GM19455 (cell line): Measurements from ENCODE around the gene DNAJC10.
"Not testable (repeated sequence)": the region's sequence is repeated elsewhere in the genome, so short reads cannot be mapped to it uniquely, and the experiment has no call there.

Experiments
- ATAC-seq: cut with Tn5 transposase; IDR thresholded peaks from one replicate; pipeline ENCODE4 v1.9.1; 2021; ENCODE audit not compliant: unreplicated experiment

The DNAJC10 gene, protein sequence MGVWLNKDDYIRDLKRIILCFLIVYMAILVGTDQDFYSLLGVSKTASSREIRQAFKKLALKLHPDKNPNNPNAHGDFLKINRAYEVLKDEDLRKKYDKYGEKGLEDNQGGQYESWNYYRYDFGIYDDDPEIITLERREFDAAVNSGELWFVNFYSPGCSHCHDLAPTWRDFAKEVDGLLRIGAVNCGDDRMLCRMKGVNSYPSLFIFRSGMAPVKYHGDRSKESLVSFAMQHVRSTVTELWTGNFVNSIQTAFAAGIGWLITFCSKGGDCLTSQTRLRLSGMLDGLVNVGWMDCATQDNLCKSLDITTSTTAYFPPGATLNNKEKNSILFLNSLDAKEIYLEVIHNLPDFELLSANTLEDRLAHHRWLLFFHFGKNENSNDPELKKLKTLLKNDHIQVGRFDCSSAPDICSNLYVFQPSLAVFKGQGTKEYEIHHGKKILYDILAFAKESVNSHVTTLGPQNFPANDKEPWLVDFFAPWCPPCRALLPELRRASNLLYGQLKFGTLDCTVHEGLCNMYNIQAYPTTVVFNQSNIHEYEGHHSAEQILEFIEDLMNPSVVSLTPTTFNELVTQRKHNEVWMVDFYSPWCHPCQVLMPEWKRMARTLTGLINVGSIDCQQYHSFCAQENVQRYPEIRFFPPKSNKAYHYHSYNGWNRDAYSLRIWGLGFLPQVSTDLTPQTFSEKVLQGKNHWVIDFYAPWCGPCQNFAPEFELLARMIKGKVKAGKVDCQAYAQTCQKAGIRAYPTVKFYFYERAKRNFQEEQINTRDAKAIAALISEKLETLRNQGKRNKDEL

GRCh38 chr2:182715892-182716649, at the start of gene DNAJC10:
Gene DNAJC10, plus strand, starts transcription at chr2:182716257. Its CDS starts 1,830 bp downstream, at chr2:182718087.
- peak; percentile 86 for ATAC-seq

GRCh38 chr2:182666674-182667314, 49.3 kb upstream of the DNAJC10 start:
- ATAC-seq, result peak; percentile 86

DNA sequence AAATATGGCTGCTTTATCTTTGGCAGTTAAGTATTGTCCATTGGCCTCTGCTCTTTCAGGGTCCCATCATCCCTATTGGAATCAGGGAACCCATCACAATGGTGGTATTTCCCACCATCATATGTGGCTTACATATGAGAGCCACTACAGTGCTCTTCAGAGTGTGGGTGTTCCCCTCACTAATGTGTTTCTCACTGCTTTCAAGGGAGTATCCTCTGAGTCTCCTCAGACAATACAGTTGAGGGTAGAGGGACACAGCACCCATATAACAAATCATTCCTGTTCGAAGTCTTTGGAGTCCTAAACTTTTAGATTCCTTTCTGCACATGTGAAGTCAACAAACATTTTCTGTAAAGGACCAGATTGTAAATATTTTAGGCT, 48.8 kb upstream of the DNAJC10 start:
- peak; percentile 29 for ATAC-seq

GRCh38 chr2:182668671-182669070, 47.4 kb upstream of the DNAJC10 start:
- no peak for ATAC-seq

- ATAC-seq, result no peak
These were observed 43.4 kb upstream of the DNAJC10 start for GRCh38 chr2:182672466-182673165.

DNA sequence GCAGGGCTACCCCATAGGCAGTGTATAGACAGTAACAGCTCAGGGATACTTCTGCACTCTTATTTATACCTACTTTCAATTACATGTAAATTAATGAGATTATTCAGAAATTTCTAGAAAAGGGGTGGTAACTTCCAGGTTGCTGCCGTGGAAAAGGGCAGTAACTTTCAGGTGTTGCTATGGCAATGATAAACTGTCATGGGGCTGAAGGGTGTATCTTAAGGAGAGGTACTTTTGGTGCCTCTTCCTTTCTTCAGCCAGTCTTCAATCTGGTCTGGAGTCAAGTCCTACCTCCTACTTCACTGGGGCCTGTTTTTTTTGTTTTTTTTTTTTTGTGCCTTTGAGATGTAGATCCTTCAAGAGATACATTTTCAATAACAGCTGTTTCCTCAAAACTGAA, 35.2 kb upstream of the DNAJC10 start:
- no peak for ATAC-seq

- ATAC-seq, result no peak
These were observed 33.8 kb upstream of the DNAJC10 start for GRCh38 chr2:182682210-182682609.

DNA sequence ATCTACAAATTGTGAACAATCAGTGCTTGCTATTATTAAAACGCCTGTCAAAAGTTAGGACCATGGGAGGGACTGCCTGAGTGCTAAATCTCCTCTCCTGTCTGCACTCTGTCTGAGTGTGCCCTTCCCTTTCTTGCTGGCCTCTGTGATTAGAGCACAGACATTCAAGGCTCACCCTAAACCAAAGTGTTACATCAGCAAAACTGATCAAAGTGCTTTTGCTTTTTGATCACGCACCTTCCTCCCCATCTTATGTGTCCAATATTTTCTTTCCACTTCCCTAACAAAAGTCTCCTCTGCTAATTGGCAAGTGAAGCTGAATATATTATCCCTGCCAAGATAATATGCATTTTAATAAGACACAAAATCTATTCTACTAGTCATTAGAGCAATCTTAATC, 30.5 kb upstream of the DNAJC10 start:
- no peak for ATAC-seq

DNA sequence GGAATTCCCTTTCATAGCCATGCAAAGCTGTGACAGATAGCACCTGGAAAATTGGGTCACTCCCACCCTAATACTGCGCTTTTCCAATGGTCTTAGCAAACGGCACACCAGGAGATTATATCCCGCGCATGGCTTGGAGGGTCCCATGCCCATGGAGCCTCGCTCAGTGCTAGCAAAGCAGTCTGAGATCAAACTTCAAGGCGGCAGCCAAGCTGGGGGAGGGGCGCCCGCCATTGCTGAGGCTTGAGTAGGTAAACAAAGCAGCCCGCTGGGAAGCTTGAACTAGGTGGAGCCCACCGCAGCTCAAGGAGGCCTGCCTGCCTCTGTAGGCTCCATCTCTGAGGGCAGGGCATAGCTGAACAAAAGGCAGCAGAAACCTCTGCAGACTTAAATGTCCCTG, 29.3 kb upstream of the DNAJC10 start:
- not testable (repeated sequence) for ATAC-seq

GRCh38 chr2:182694189-182694588, 21.9 kb upstream of the DNAJC10 start:
- ATAC-seq, result no peak

- no peak for ATAC-seq
These were observed 20.3 kb upstream of the DNAJC10 start for GRCh38 chr2:182695776-182696175.

DNA sequence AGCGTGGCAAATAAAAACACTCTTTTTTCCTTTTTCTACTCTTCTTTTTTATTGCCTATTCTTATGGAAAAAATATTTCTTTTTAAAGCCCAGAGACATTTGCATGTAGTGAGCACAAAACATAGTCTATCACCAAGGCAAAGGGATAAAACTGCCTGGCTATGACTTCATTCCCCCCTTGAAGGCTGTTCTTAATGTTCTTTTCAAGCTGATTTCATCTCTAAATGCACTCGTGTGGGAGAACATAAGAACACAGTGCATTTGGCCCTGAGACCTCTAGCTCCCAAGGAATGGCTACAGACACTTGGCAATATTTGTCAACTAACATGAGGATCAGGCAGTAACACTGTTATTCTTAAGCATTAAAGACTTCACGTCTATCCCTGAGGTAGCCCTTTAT, 17.4 kb upstream of the DNAJC10 start:
- no peak for ATAC-seq

DNA sequence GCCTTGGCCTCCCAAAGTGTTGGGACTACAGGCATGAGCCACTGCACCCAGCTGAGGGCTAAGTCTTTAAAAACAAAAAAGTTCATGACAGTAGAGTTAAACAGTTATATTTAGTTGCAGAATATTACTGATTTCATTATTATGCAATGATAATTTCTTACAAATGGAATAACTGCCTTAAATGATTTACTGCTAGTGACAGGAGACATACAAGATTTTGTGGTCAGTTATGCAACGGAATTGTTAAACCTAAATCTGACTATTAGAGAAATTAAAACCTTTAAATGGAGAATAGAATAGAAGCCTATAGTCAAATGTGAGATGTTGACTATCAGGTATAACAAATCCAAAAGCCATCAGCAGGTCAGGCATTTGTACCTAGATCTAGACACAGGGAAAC, 10.3 kb upstream of the DNAJC10 start:
- no peak for ATAC-seq

DNA sequence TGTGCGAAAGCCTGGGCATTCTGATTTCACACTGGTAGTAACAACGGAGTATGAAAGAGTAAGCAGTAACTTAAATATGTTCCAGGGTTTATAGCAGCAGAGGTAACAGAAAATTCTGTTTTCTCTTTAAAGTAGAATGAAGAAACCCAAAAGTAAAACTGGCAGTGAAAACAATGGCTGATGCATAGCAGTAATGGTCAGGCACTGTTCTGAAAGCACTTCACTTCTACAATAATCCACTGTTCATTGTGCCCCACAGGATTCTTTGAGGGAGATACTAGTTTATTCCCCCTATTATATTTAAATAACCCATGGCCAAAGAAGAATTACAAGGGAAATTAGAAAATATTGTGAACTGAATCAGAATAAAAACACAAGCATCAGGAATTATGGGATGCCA, 9.3 kb upstream of the DNAJC10 start:
- ATAC-seq, result no peak

GRCh38 chr2:182713601-182714000, 2.5 kb upstream of the DNAJC10 start:
- no peak for ATAC-seq

DNA sequence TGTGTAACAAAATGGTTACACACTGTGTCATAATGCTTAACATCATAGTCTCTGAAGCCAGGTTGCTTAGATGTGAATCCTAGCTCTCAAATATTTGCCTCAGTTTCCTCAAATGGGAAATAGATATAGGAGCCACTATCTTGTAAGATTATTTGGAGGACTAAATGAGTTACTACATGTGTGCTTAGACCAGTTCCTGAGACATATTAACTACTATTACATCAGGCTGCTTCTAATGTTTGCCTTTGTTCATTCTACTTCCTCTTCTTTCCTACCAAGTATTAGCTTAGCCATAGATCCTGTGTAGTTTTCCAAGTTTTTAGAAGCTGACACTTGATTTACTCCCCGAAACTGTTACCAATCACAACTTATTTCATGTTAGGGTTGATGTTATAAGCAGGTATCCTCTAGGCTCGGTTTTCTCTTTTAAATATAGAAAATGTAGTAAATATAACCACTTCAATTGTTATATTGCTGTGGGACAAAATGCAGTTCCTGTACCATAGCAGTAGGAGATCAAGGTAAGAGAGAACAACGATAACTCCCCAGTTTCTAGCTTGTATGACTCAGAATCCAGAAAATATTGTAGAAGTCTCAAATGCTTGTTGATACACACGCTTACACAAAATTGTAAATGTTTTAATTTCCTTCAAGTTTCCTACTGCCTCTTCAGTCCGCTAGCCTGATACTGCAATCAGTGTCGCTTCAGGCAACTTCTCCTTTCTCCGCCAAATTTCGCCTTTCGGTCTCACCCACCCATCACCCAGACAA, 751 bp upstream of the DNAJC10 start:
- ATAC-seq, result no peak

- peak; percentile 4 for ATAC-seq
These were observed 558 bp downstream of the DNAJC10 start for GRCh38 chr2:182716650-182716979.

GRCh38 chr2:182717416-182717815, 1.4 kb downstream of the DNAJC10 start:
- ATAC-seq, result peak; percentile 41

- ATAC-seq, result no peak
These were observed 1.8 kb downstream of the DNAJC10 start for GRCh38 chr2:182717816-182718215.

- no peak for ATAC-seq
These were observed 2.4 kb downstream of the DNAJC10 start for GRCh38 chr2:182718459-182718858.
